ENCODE measurements around the gene RBM44. TPM values are rescaled to one million over a fixed set of nuclear protein-coding genes. Genes with fewer than 3 reads are reported as not detected.

Gene RBM44
- total RNA-seq, 1 donor from 2014 or later = 0.41 TPM

DNA sequence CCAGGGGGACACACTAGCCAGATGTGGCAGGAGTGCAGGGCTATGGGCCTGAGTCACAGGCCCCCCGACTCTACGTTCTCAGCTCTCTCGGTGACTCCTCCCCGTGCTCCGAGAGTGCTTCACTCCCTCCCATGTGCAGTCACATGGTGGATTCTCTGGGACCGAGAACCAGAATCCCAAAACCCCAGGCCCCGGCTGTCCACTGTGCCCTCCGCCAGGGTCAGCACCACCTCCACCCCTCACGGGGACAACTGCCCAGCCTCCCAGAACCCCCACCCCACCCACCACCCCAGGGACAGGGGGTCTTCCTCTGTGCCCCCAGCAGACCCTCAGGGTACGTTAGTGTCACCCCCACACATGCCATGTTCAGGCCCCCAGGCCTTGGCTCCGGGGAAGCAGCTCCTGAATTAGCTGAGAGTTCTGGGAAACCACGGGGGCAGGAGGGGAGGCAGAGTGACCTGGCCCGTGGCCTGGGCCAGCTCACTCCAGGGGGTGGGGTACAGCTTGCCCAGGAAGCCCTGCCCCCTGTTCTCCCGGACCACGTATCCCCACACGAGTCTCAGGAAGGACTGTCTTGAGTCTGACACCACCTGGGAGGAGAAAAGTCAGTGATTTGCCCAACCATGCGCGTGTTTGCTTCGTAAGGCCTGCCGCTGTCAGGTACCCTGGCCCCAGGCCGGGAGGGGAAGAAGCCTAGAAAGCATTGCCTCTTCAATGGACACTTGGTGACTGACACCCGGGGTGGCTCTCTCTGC, 65.3 kb downstream of the RBM44 start:
- TF ChIP-seq, protein P1, sequence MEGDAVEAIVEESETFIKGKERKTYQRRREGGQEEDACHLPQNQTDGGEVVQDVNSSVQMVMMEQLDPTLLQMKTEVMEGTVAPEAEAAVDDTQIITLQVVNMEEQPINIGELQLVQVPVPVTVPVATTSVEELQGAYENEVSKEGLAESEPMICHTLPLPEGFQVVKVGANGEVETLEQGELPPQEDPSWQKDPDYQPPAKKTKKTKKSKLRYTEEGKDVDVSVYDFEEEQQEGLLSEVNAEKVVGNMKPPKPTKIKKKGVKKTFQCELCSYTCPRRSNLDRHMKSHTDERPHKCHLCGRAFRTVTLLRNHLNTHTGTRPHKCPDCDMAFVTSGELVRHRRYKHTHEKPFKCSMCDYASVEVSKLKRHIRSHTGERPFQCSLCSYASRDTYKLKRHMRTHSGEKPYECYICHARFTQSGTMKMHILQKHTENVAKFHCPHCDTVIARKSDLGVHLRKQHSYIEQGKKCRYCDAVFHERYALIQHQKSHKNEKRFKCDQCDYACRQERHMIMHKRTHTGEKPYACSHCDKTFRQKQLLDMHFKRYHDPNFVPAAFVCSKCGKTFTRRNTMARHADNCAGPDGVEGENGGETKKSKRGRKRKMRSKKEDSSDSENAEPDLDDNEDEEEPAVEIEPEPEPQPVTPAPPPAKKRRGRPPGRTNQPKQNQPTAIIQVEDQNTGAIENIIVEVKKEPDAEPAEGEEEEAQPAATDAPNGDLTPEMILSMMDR (conservative IDR thresholded peaks at IDR 0.05) = no peak
- Mint-ChIP-seq H3K27me3 (peaks cover 34% of the 10 kb centered on the region), H3K9me3 (no peaks in the 10 kb centered on the region), H3K4me3 (no peak overlapping the region), H3K36me3 (no peaks in the 10 kb centered on the region), H3K4me1 (ENCODE audit: unreplicated experiment) (peaks cover 19% of the 10 kb centered on the region), H3K27ac (no peak overlapping the region)
- no peak for DNase-seq (ENCODE audit: extremely low spot score, unreplicated experiment)

DNA sequence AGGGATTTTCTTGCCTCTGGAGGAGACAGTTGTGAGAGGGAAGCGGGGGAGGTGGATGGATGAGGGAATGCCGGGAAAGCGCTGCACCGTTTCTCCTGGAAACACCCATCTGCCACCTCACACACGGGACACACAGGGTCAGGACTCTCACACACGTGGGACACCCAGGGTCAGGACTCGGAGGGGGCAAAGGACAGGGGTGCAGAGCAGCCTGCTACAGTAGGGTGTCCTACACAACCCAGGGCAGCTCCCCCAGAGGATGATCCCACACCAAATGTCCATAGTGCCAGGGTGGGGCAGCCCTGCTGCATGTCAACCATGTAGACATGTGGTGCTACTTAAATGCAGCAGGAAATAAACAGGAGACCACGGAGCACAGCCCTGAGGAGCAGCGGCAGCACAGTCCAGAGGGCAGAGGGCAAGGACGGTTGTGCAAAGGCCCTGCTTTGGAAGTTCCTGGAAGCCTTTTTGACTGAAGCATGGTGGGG, 65.9 kb downstream of the RBM44 start:
- peaks cover 17% of the 10 kb centered on the region for H3K4me1 Mint-ChIP-seq (ENCODE audit: unreplicated experiment)
- H3K9me3 Mint-ChIP-seq = no peaks in the 10 kb centered on the region
- no peak for DNase-seq (ENCODE audit: extremely low spot score, unreplicated experiment)
- TF ChIP-seq, protein P1 (conservative IDR thresholded peaks at IDR 0.05) = no peak
- peaks cover 37% of the 10 kb centered on the region for H3K27me3 Mint-ChIP-seq
- no peak overlapping the region for H3K4me3 Mint-ChIP-seq
- no peak overlapping the region for H3K27ac Mint-ChIP-seq
- no peaks in the 10 kb centered on the region for H3K36me3 Mint-ChIP-seq

DNA sequence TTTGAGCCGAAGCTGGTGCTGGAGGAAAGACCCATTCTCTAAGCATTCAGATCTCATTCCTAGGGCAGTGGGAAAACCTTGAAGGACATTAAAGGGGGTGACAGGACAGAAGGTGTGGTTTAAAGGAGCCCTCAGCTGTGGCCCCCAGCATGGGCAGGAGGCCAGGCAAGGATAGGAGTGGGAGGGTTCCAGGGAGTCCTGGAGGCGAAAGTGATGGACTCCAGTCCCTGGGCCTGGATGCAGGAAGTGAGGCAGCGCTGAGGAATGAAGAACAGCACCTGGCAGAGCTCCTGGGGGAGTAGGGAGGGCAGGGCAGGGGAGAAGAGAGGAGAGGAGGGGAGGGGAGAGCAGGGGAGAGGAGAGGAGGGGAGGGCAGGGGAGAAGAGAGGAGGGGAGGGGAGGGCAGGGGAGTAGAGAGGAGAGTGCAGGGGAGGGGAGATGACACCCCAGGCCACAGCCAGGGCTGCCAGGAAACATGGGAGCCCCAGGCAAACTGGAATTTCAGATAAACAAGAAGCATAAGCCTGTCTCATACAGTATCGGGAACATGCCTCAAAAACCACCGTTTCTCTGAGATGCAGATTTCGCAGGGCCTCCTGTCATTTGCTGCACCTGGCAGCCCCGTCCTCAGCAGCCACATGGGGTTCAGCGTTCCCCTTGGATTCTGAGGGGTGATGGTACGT, 66.5 kb downstream of the RBM44 start:
- Mint-ChIP-seq H3K9me3 (no peaks in the 10 kb centered on the region), H3K4me3 (no peak overlapping the region), H3K4me1 (ENCODE audit: unreplicated experiment) (peaks cover 17% of the 10 kb centered on the region), H3K27me3 (peaks cover 34% of the 10 kb centered on the region), H3K36me3 (no peaks in the 10 kb centered on the region), H3K27ac (no peak overlapping the region)
- TF ChIP-seq, protein P1 (conservative IDR thresholded peaks at IDR 0.05) = no peak
- no peak for DNase-seq (ENCODE audit: extremely low spot score, unreplicated experiment)

DNA sequence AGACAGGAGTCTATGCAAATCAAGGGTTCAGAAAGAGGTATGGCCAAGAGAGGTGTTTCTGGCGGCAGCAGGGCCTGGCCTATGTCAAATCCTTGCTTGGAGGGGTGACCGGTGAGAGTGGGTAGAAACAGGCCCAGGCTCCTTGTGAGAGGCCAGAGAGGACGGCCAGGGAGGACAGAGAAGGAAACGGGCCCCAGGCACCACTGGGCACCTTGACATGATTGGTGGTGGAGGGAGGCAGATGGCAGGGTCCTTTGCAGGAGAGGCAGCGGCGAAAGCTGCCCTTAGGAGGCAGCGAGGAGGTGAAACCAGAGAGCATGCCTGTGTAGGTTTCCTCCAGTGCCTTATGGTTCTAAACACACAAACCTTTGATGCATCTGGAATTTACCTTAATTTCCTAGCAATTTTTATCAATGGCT, 67.1 kb downstream of the RBM44 start:
- no peak for DNase-seq (ENCODE audit: extremely low spot score, unreplicated experiment)
- Mint-ChIP-seq H3K27me3 (peaks cover 32% of the 10 kb centered on the region), H3K4me3 (no peak overlapping the region), H3K27ac (no peak overlapping the region), H3K36me3 (peaks cover 3% of the 10 kb centered on the region), H3K4me1 (ENCODE audit: unreplicated experiment) (peaks cover 21% of the 10 kb centered on the region), H3K9me3 (no peaks in the 10 kb centered on the region)
- TF ChIP-seq, protein P1 (conservative IDR thresholded peaks at IDR 0.05) = peak; percentile 20

DNA sequence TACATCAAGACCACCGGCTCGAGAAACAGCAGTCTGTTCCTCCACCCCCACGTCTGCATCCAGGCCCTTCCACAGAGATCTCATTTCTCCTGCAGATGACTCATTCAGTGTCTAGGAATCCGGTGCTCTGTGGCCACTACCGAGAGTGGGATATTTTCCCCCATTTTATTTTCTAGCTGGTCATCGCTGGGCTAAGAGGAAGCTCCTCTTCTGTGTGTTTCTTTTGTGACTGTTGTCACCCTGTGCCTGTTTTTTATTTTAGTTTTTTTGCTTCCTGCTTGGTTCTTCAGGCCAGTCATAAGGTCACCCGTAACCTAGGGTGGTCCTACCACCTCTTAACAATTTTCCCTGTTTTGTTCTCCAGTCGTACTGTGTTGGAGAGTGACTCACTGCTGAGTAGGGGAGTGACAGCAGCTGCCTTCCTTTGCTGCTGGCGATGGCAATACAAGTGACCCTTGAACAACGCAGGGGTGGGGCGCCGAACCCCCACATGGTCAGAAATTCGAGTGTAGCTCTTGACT, 67.6 kb downstream of the RBM44 start:
- H3K4me3 Mint-ChIP-seq = no peak overlapping the region
- DNase-seq (ENCODE audit: extremely low spot score, unreplicated experiment) = no peak
- TF ChIP-seq, protein P1 (conservative IDR thresholded peaks at IDR 0.05) = peak; percentile 12
- H3K9me3 Mint-ChIP-seq = no peaks in the 10 kb centered on the region
- peaks cover 25% of the 10 kb centered on the region for H3K4me1 Mint-ChIP-seq (ENCODE audit: unreplicated experiment)
- H3K27ac Mint-ChIP-seq = no peak overlapping the region
- H3K36me3 Mint-ChIP-seq = peaks cover 3% of the 10 kb centered on the region
- H3K27me3 Mint-ChIP-seq = peaks cover 27% of the 10 kb centered on the region

Measured in type B pancreatic cell (in vitro differentiated cells).